Measurements from ENCODE around the gene AGPAT4. TPM values are rescaled to one million over a fixed set of nuclear protein-coding genes. Genes with fewer than 3 reads are reported as not detected.
"Not testable (repeated sequence)": the region's sequence is repeated elsewhere in the genome, so short reads cannot be mapped to it uniquely, and the experiment has no call there.

The AGPAT4 gene
- total RNA-seq, 1 experiment from 2014 or later = 9.2 TPM

- ChIA-PET CTCF (no interaction called here), POLR2A (no interaction called here)
- Mint-ChIP-seq H3K27me3 (ENCODE audit: insufficient read depth, unreplicated experiment) (no peaks in the 10 kb centered on the region), H3K4me3 (ENCODE audit: unreplicated experiment) (no peak overlapping the region), H3K9me3 (ENCODE audit: unreplicated experiment) (peaks cover 16% of the 10 kb centered on the region), H3K27ac (ENCODE audit: unreplicated experiment) (no peak overlapping the region), H3K36me3 (ENCODE audit: insufficient read depth, unreplicated experiment) (peaks cover under 1% of the 10 kb centered on the region), H3K4me1 (ENCODE audit: low read depth, unreplicated experiment) (no peaks in the 10 kb centered on the region)
- intact Hi-C loops (cut with micrococcal nuclease; ENCODE audit: unreplicated experiment) = no loop called here
- Histone ChIP-seq H3K4me1 (no peaks in the 10 kb centered on the region), H3K4me3 (ENCODE audit: low read depth, low read length) (no peak overlapping the region), H3K27me3 (replicated peaks; ENCODE audit: control insufficient read depth, insufficient read depth, low read length) (no peaks in the 10 kb centered on the region), H3K9me3 (no peaks in the 10 kb centered on the region), H3K36me3 (ENCODE audit: control insufficient read depth, insufficient read depth, low read length) (no peaks in the 10 kb centered on the region)
- BruUV-seq (replicated peaks) = no TSS peak
- DNase-seq = no peak
- no peak for TF ChIP-seq CTCF (IDR thresholded peaks at IDR 0.05; ENCODE audit: insufficient read depth in 1 of 2, low read depth in 1 of 2, low read length in 1 of 2, severe bottlenecking in 1 of 2, unreplicated experiment in 1 of 2)
Observed at GRCh38 chr6:161181121-161181520, 92.7 kb downstream of the AGPAT4 start.

GRCh38 chr6:161178155-161178554 is 95.7 kb downstream of the AGPAT4 start:
- intact Hi-C loops (cut with micrococcal nuclease; ENCODE audit: unreplicated experiment); BruUV-seq (replicated peaks): not testable (repeated sequence)
- H3K9me3 Mint-ChIP-seq (ENCODE audit: unreplicated experiment) = peaks cover 16% of the 10 kb centered on the region

GRCh38 chr6:161176428-161176827 is 97.4 kb downstream of the AGPAT4 start:
- not testable (repeated sequence) for BruUV-seq (replicated peaks); H3K36me3 Mint-ChIP-seq (ENCODE audit: insufficient read depth, unreplicated experiment)
- H3K9me3 Mint-ChIP-seq (ENCODE audit: unreplicated experiment) = peaks cover 16% of the 10 kb centered on the region

More at GRCh38 chr6:161178155-161178554, 95.7 kb downstream of the AGPAT4 start:
- CTCF ChIA-PET; H3K27ac Mint-ChIP-seq (ENCODE audit: unreplicated experiment); DNase-seq; H3K4me1 Mint-ChIP-seq (ENCODE audit: low read depth, unreplicated experiment); H3K36me3 ChIP-seq (ENCODE audit: control insufficient read depth, insufficient read depth, low read length); H3K4me1 ChIP-seq; H3K4me3 Mint-ChIP-seq (ENCODE audit: unreplicated experiment); H3K27me3 Mint-ChIP-seq (ENCODE audit: insufficient read depth, unreplicated experiment); H3K4me3 ChIP-seq (ENCODE audit: low read depth, low read length); POLR2A ChIA-PET; H3K27me3 ChIP-seq (replicated peaks; ENCODE audit: control insufficient read depth, insufficient read depth, low read length); H3K9me3 ChIP-seq; H3K36me3 Mint-ChIP-seq (ENCODE audit: insufficient read depth, unreplicated experiment): not testable (repeated sequence)

GRCh38 chr6:161172769-161173168 is 101.1 kb downstream of the AGPAT4 start:
- peaks cover 16% of the 10 kb centered on the region for H3K9me3 Mint-ChIP-seq (ENCODE audit: unreplicated experiment)
- H3K27ac Mint-ChIP-seq (ENCODE audit: unreplicated experiment); H3K27me3 Mint-ChIP-seq (ENCODE audit: insufficient read depth, unreplicated experiment); intact Hi-C loops (cut with micrococcal nuclease; ENCODE audit: unreplicated experiment); H3K4me3 Mint-ChIP-seq (ENCODE audit: unreplicated experiment); BruUV-seq (replicated peaks); CTCF ChIA-PET; H3K36me3 Mint-ChIP-seq (ENCODE audit: insufficient read depth, unreplicated experiment); H3K4me1 ChIP-seq; H3K4me3 ChIP-seq (ENCODE audit: low read depth, low read length); H3K9me3 ChIP-seq; DNase-seq; H3K4me1 Mint-ChIP-seq (ENCODE audit: low read depth, unreplicated experiment); H3K27me3 ChIP-seq (replicated peaks; ENCODE audit: control insufficient read depth, insufficient read depth, low read length); POLR2A ChIA-PET; H3K36me3 ChIP-seq (ENCODE audit: control insufficient read depth, insufficient read depth, low read length): not testable (repeated sequence)

More at GRCh38 chr6:161176428-161176827, 97.4 kb downstream of the AGPAT4 start:
- H3K27me3 ChIP-seq (replicated peaks; ENCODE audit: control insufficient read depth, insufficient read depth, low read length); POLR2A ChIA-PET; H3K4me1 Mint-ChIP-seq (ENCODE audit: low read depth, unreplicated experiment); H3K36me3 ChIP-seq (ENCODE audit: control insufficient read depth, insufficient read depth, low read length); CTCF ChIA-PET; H3K4me3 ChIP-seq (ENCODE audit: low read depth, low read length); H3K4me3 Mint-ChIP-seq (ENCODE audit: unreplicated experiment); DNase-seq; H3K9me3 ChIP-seq; H3K27me3 Mint-ChIP-seq (ENCODE audit: insufficient read depth, unreplicated experiment); H3K4me1 ChIP-seq; intact Hi-C loops (cut with micrococcal nuclease; ENCODE audit: unreplicated experiment); H3K27ac Mint-ChIP-seq (ENCODE audit: unreplicated experiment): not testable (repeated sequence)
